H9 (cell line): ENCODE measurements around the gene MAGT1. TPM values are rescaled to one million over a fixed set of nuclear protein-coding genes. Genes with fewer than 3 reads are reported as not detected.

Experiments
- DNase-seq: peaks from one replicate; pipeline ENCODE4 v3.0.0-alpha.2; 2017
- H2AFZ ChIP-seq: one replicate; pipeline ENCODE4 v1.6.1; 2013; ENCODE audit warnings: mild to moderate bottlenecking, low read length, control low read depth, moderate library complexity
- H2AK5ac ChIP-seq: 2 replicates; pipeline ENCODE4 v1.6.1; 2013; ENCODE audit warnings: low read length, control low read depth, mixed read lengths; ENCODE audit not compliant: insufficient read length
- H2BK120ac ChIP-seq: one replicate; pipeline ENCODE4 v1.6.1; 2013; ENCODE audit warnings: low read depth, mild to moderate bottlenecking, low read length, control low read depth, inconsistent platforms; ENCODE audit not compliant: poor library complexity, severe bottlenecking
- H2BK12ac ChIP-seq: 2 replicates; pipeline ENCODE4 v1.6.1; 2013; ENCODE audit warnings: low read length, control low read depth, mixed read lengths, low read depth; ENCODE audit not compliant: insufficient read length
- H2BK15ac ChIP-seq: 2 replicates; pipeline ENCODE4 v1.6.1; 2013; ENCODE audit warnings: low read depth, low read length, control low read depth
- H2BK20ac ChIP-seq: one replicate; pipeline ENCODE4 v1.6.1; 2013; ENCODE audit warnings: low read depth, mild to moderate bottlenecking, low read length, control low read depth, inconsistent platforms; ENCODE audit not compliant: poor library complexity, severe bottlenecking
- H2BK5ac ChIP-seq: 2 replicates; pipeline ENCODE4 v1.6.1; 2013; ENCODE audit warnings: low read length, control low read depth, mixed read lengths; ENCODE audit not compliant: insufficient read length
- H3K14ac ChIP-seq: 2 replicates; pipeline ENCODE4 v1.6.1; 2013; ENCODE audit warnings: low read length, control low read depth; ENCODE audit not compliant: insufficient read depth
- H3K18ac ChIP-seq: 2 replicates; pipeline ENCODE4 v1.6.1; 2013; ENCODE audit warnings: low read depth, mild to moderate bottlenecking, mixed read lengths, low read length, control low read depth; ENCODE audit not compliant: insufficient read length
- H3K23ac ChIP-seq: 2 replicates; pipeline ENCODE4 v1.6.1; 2013; ENCODE audit warnings: low read length, control low read depth, mixed read lengths, low read depth; ENCODE audit not compliant: insufficient read length
- H3K23me2 ChIP-seq: 2 replicates; pipeline ENCODE4 v1.6.1; 2013; ENCODE audit warnings: low read depth, mild to moderate bottlenecking, mixed read lengths, low read length, control low read depth; ENCODE audit not compliant: insufficient read length, poor library complexity, severe bottlenecking
- H3K27ac ChIP-seq: 2 replicates; pipeline ENCODE4 v1.5.1; 2013; ENCODE audit warnings: low read length, control low read depth, mixed read lengths, low read depth; ENCODE audit not compliant: insufficient read length
- H3K27me3 ChIP-seq: 2 replicates; pipeline ENCODE4 v1.6.1; 2013; ENCODE audit warnings: low read length, control low read depth, inconsistent platforms; ENCODE audit not compliant: insufficient read depth
- H3K4ac ChIP-seq: 2 replicates; pipeline ENCODE4 v1.6.1; 2013; ENCODE audit warnings: low read depth, mild to moderate bottlenecking, control low read depth, inconsistent platforms, low read length, moderate library complexity
- H3K4me1 ChIP-seq: 2 replicates; pipeline ENCODE4 v1.6.1; 2013; ENCODE audit warnings: low read length, control low read depth, inconsistent platforms; ENCODE audit not compliant: insufficient read depth
- H3K4me2 ChIP-seq: 2 replicates; pipeline ENCODE4 v1.6.1; 2013; ENCODE audit warnings: low read length, control low read depth, mixed read lengths; ENCODE audit not compliant: insufficient read length, insufficient read depth
- H3K56ac ChIP-seq: 2 replicates; pipeline ENCODE4 v1.6.1; 2013; ENCODE audit warnings: low read depth, mild to moderate bottlenecking, mixed read lengths, low read length, control low read depth; ENCODE audit not compliant: insufficient read length
- H3K79me1 ChIP-seq: 2 replicates; pipeline ENCODE4 v1.6.1; 2013; ENCODE audit warnings: low read depth, mild to moderate bottlenecking, moderate library complexity, low read length, control low read depth, inconsistent platforms; ENCODE audit not compliant: insufficient read depth, poor library complexity, severe bottlenecking
- H3K79me2 ChIP-seq: 2 replicates; pipeline ENCODE4 v1.6.1; 2013; ENCODE audit warnings: low read length, control low read depth, inconsistent platforms; ENCODE audit not compliant: insufficient read depth
- H3K9ac ChIP-seq: 2 replicates; pipeline ENCODE4 v1.6.1; 2013; ENCODE audit warnings: low read length, control low read depth, mixed read lengths; ENCODE audit not compliant: insufficient read length; ENCODE audit errors: extremely low read depth
- H3K9me3 ChIP-seq: one replicate; pipeline ENCODE4 v1.6.1; 2013; ENCODE audit warnings: low read depth, low read length, inconsistent platforms; ENCODE audit not compliant: control insufficient read depth
- H3T11ph ChIP-seq: one replicate; pipeline ENCODE4 v1.6.1; 2013; ENCODE audit warnings: mild to moderate bottlenecking, low read length, control low read depth, inconsistent platforms
- H4K20me1 ChIP-seq: one replicate; pipeline ENCODE4 v1.6.1; 2013; ENCODE audit not compliant: control insufficient read depth, insufficient read length, insufficient read depth
- H4K5ac ChIP-seq: 2 replicates; pipeline ENCODE4 v1.6.1; 2013; ENCODE audit warnings: low read depth, mild to moderate bottlenecking, mixed read lengths, low read length, control low read depth; ENCODE audit not compliant: insufficient read length
- H4K8ac ChIP-seq: replicated peaks from 2 replicates; pipeline ENCODE4 v1.6.1; 2013; ENCODE audit warnings: low read length, control low read depth, mixed read lengths, low read depth; ENCODE audit not compliant: insufficient read length
- H4K91ac ChIP-seq: 2 replicates; pipeline ENCODE4 v1.6.1; 2013; ENCODE audit warnings: low read depth, mild to moderate bottlenecking, moderate library complexity, mixed read lengths, low read length, control low read depth; ENCODE audit not compliant: insufficient read length
- H3K27ac Mint-ChIP-seq, 3 experiments: 2 replicates in 2 of 3; 3 replicates in 1 of 3; pipeline ENCODE4 v1.8.0; 2020 to 2021; ENCODE audit warnings: mixed read lengths in 3 of 3, mild to moderate bottlenecking in 1 of 3, moderate library complexity in 1 of 3
- H3K27me3 Mint-ChIP-seq: 2 replicates; pipeline ENCODE4 v1.8.0; 2021; ENCODE audit warnings: low read depth, mild to moderate bottlenecking, moderate library complexity, mixed read lengths
- H3K36me3 Mint-ChIP-seq, 3 experiments: 2 replicates in 2 of 3; 3 replicates in 1 of 3; pipeline ENCODE4 v1.8.0; 2020 to 2021; ENCODE audit warnings: low read depth in 3 of 3, mixed read lengths in 3 of 3; ENCODE audit not compliant: insufficient read depth in 1 of 3
- H3K4me1 Mint-ChIP-seq, 2 experiments: 2 replicates each; pipeline ENCODE4 v1.8.0; 2020; ENCODE audit warnings: mixed read lengths in 2 of 2
- H3K4me3 Mint-ChIP-seq, 2 experiments: 2 replicates in 1 of 2; 3 replicates in 1 of 2; pipeline ENCODE4 v1.8.0; 2020 to 2021; ENCODE audit warnings: mild to moderate bottlenecking in 2 of 2, mixed read lengths in 2 of 2, moderate library complexity in 1 of 2
- H3K9me3 Mint-ChIP-seq, 2 experiments: 2 replicates in 1 of 2; 3 replicates in 1 of 2; pipeline ENCODE4 v1.8.0; 2020; ENCODE audit warnings: mild to moderate bottlenecking in 2 of 2, mixed read lengths in 2 of 2, moderate library complexity in 1 of 2
- WGBS: extraction: QIAGEN DNeasy Blood & Tissue Kit; methylation state at CpG from one replicate; pipeline ENCODE4 v1.1.7; 2013; ENCODE audit warnings: missing lambda C conversion rate, low lambda C conversion rate, mixed read lengths; ENCODE audit not compliant: insufficient read length; ENCODE audit errors: extremely low coverage; 5-methylcytosine and 5-hydroxymethylcytosine counted together
- total RNA-seq: library from RNA; stranded (reverse); gene quantifications from 2 replicates; pipeline ENCODE4 v1.2.1, GENCODE V29; 2021
- TF ChIP-seq, protein P1 (sequence below): fragments of 200-600 bp; sonication (generic); conservative IDR thresholded peaks from 3 replicates; pipeline ENCODE4 v1.8.0; 2021; ENCODE audit warnings: antibody characterized with exemption, mild to moderate bottlenecking

Gene MAGT1
- total RNA-seq, 1 experiment from 2014 or later, result 42.8 TPM

- H4K20me1 ChIP-seq, result no peaks in the 10 kb centered on the region
- no peak for DNase-seq
- no peak overlapping the region for H3K27ac ChIP-seq
- H3K23me2 ChIP-seq, result no peaks in the 10 kb centered on the region
- Mint-ChIP-seq H3K27me3 (no peaks in the 10 kb centered on the region), H3K36me3 (peaks cover 4 to 7% (median 5%) of the 10 kb centered on the region in 3 experiments; a peak in 4 of 7 replicates), H3K27ac (peak overlapping the region in 2 of 3 experiments; percentile 82 to 93; a peak in 4 of 7 replicates), H3K9me3 (peaks cover 49 to 52% of the 10 kb centered on the region in 2 experiments), H3K4me3 (peak overlapping the region; percentile 96 to 99), H3K4me1 (peaks cover 11 to 18% of the 10 kb centered on the region in 2 experiments)
- H2BK20ac ChIP-seq, result no peak overlapping the region
- 0 out of 2 replicates have a peak, but pooled peaks cover 2% of the 10 kb centered on the region for H3K4me1 ChIP-seq
- no peak overlapping the region for H4K91ac ChIP-seq
- H3K23ac ChIP-seq, result no peak overlapping the region
- no peak overlapping the region for H3K4me2 ChIP-seq
- H2BK120ac ChIP-seq, result no peak overlapping the region
- H3K4ac ChIP-seq, result no peak overlapping the region
- H3K56ac ChIP-seq, result no peak overlapping the region
- peaks cover 19% of the 10 kb centered on the region for H3K9me3 ChIP-seq
- no peak overlapping the region for H4K5ac ChIP-seq
- no peak overlapping the region for H2BK5ac ChIP-seq
- H2BK12ac ChIP-seq, result no peak overlapping the region
- no peak overlapping the region for H4K8ac ChIP-seq
- no peak overlapping the region for H3K14ac ChIP-seq
- no peak overlapping the region for H3T11ph ChIP-seq
- H3K79me1 ChIP-seq, result no peaks in the 10 kb centered on the region
- H3K27me3 ChIP-seq, result no peaks in the 10 kb centered on the region
- H3K18ac ChIP-seq, result no peak overlapping the region
- no CpG with 5 or more reads among the region's 5 CpGs for WGBS
- no peak overlapping the region for H2BK15ac ChIP-seq
- peaks cover 24% of the 10 kb centered on the region; the same call in 1 of the 2 replicates for H3K79me2 ChIP-seq
- no peak overlapping the region for H2AFZ ChIP-seq
- TF ChIP-seq, protein P1, sequence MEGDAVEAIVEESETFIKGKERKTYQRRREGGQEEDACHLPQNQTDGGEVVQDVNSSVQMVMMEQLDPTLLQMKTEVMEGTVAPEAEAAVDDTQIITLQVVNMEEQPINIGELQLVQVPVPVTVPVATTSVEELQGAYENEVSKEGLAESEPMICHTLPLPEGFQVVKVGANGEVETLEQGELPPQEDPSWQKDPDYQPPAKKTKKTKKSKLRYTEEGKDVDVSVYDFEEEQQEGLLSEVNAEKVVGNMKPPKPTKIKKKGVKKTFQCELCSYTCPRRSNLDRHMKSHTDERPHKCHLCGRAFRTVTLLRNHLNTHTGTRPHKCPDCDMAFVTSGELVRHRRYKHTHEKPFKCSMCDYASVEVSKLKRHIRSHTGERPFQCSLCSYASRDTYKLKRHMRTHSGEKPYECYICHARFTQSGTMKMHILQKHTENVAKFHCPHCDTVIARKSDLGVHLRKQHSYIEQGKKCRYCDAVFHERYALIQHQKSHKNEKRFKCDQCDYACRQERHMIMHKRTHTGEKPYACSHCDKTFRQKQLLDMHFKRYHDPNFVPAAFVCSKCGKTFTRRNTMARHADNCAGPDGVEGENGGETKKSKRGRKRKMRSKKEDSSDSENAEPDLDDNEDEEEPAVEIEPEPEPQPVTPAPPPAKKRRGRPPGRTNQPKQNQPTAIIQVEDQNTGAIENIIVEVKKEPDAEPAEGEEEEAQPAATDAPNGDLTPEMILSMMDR, result no peak
- no peak overlapping the region for H3K9ac ChIP-seq
- H2AK5ac ChIP-seq, result no peak overlapping the region
Observed at GRCh38 chrX:77786365-77786680, 108.9 kb downstream of the MAGT1 start.
